ENCODE measurements around the gene NEDD8.
A peak's percentile ranks its signal among the peaks of the same experiment; 100 is the strongest.

Gene NEDD8

GRCh38 chr14:24243336-24243836 lies 11.2 kb upstream of the NEDD8 start:
- Histone ChIP-seq H3K9me3 (ENCODE audit: control insufficient read depth, insufficient read depth, low read depth, low read length) (no peaks in the 10 kb centered on the region), H3K36me3 (ENCODE audit: control insufficient read depth in 2 of 2, insufficient read depth in 1 of 2, low read length in 2 of 2) (peaks cover 13 to 30% of the 10 kb centered on the region in 2 experiments; a peak in 2 of 3 replicates), H3K4me3 (ENCODE audit: low read depth, low read length) (peak overlapping the region; percentile 78), H3K4me1 (ENCODE audit: control insufficient read depth, insufficient read depth, low read length) (no peaks in the 10 kb centered on the region), H3K27ac (ENCODE audit: extremely low read depth, low read depth, low read length) (peak overlapping the region; percentile 75)
- ChIA-PET POLR2A (interaction anchor here (0.6 to 3.4 kb wide), 21 partner anchors 9 to 1077 kb away, joined by 3 to 62 read pairs (median 9); partner anchors contain the start of genes CARMIL3, CIDEB, DHRS1 and EMC9), CTCF (interaction anchor here (0.6 to 7.2 kb wide), 30 partner anchors 9 to 400 kb away, joined by 3 to 133 read pairs (median 6); partner anchors contain the start of genes CBLN3, CIDEB, DHRS1 and KHNYN)
- TF ChIP-seq ZNF623 (tag by site-specific recombination; IDR thresholded peaks at IDR 0.05) (no peak), ZNF514 (tag by site-specific recombination; IDR thresholded peaks at IDR 0.05) (no peak), SP2 (tag by site-specific recombination; IDR thresholded peaks at IDR 0.05) (no peak), ZNF350 (tag by site-specific recombination; IDR thresholded peaks at IDR 0.05) (no peak), ZNF558 (tag by site-specific recombination; IDR thresholded peaks at IDR 0.05) (no peak), ZNF132 (tag by site-specific recombination; IDR thresholded peaks at IDR 0.05; ENCODE audit: borderline replicate concordance) (no peak), ZSCAN4 (tag by site-specific recombination; IDR thresholded peaks at IDR 0.05) (0 out of 2 replicates have a peak, but pooled peaks have one; percentile 4), ZNF677 (tag by site-specific recombination; IDR thresholded peaks at IDR 0.05) (no peak), ZNF324 (tag by site-specific recombination; IDR thresholded peaks at IDR 0.05) (no peak), HOXC10 (CRISPR knock-in tag; IDR thresholded peaks at IDR 0.05) (no peak), REPIN1 (tag by site-specific recombination; IDR thresholded peaks at IDR 0.05; ENCODE audit: low read depth) (no peak), ZNF366 (tag by site-specific recombination; conservative IDR thresholded peaks at IDR 0.05) (no peak), ZNF175 (tag by site-specific recombination; IDR thresholded peaks at IDR 0.05) (no peak), ZNF341 (tag by site-specific recombination; IDR thresholded peaks at IDR 0.05; ENCODE audit: low read depth) (no peak), FEZF1 (tag by site-specific recombination; IDR thresholded peaks at IDR 0.05) (no peak), ZBTB17 (tag by site-specific recombination; IDR thresholded peaks at IDR 0.05) (peak; percentile 86; the same call in 1 of the 2 replicates)

- ChIA-PET POLR2A (interaction anchor here (0.5 to 3.4 kb wide), 34 partner anchors 9 to 200 kb away, joined by 3 to 62 read pairs (median 8); partner anchors contain the start of genes CARMIL3, CHMP4A, CIDEB and DCAF11), CTCF (interaction anchor here (0.6 to 7.2 kb wide), 33 partner anchors 8 to 194 kb away, joined by 3 to 133 read pairs (median 6); partner anchors contain the start of genes CBLN3, CIDEB, DCAF11 and DHRS1)
- H3K4me3 ChIP-seq (ENCODE audit: low read depth, low read length): peak overlapping the region; percentile 78
- H3K36me3 ChIP-seq (ENCODE audit: control insufficient read depth in 2 of 2, insufficient read depth in 1 of 2, low read length in 2 of 2): peaks cover 13 to 44% of the 10 kb centered on the region in 2 experiments; a peak in 2 of 3 replicates
- peak overlapping the region; percentile 75 for H3K27ac ChIP-seq (ENCODE audit: extremely low read depth, low read depth, low read length)
- H3K4me1 ChIP-seq (ENCODE audit: control insufficient read depth, insufficient read depth, low read length): no peaks in the 10 kb centered on the region
- H3K9me3 ChIP-seq (ENCODE audit: control insufficient read depth, insufficient read depth, low read depth, low read length): no peaks in the 10 kb centered on the region
- TF ChIP-seq CTCF (tag by site-specific recombination; IDR thresholded peaks at IDR 0.05) (peak; percentile 84), GLIS1 (tag by site-specific recombination; IDR thresholded peaks at IDR 0.05) (peak; percentile 17; the same call in 1 of the 2 replicates), ZNF223 (tag by site-specific recombination; IDR thresholded peaks at IDR 0.05) (no peak), KLF1 (tag by site-specific recombination; IDR thresholded peaks at IDR 0.05) (peak; percentile 76; the same call in 1 of the 2 replicates), KLF7 (tag by site-specific recombination; IDR thresholded peaks at IDR 0.05; ENCODE audit: borderline replicate concordance) (peak; percentile 12; the same call in 1 of the 2 replicates), ZNF341 (tag by site-specific recombination; IDR thresholded peaks at IDR 0.05; ENCODE audit: low read depth) (0 out of 2 replicates have a peak, but pooled peaks have one; percentile 8), ZNF692 (tag by site-specific recombination; IDR thresholded peaks at IDR 0.05) (peak; percentile 90), ZFP69B (tag by site-specific recombination; IDR thresholded peaks at IDR 0.05) (peak; percentile 69; the same call in 1 of the 2 replicates), SCRT2 (tag by site-specific recombination; IDR thresholded peaks at IDR 0.05) (no peak), ZSCAN4 (tag by site-specific recombination; IDR thresholded peaks at IDR 0.05) (peak; percentile 44; the same call in 1 of the 2 replicates)
These were observed 9.8 kb upstream of the NEDD8 start for GRCh38 chr14:24241829-24242443.

Data from HEK293 (cell line).